CD4-positive, CD25-positive, alpha-beta regulatory T cell (primary cell): ENCODE results near the gene OVCH2. TPM values are rescaled to one million over a fixed set of nuclear protein-coding genes. Genes with fewer than 3 reads are reported as not detected.

Experiments used
- ATAC-seq, 2 donors: fragments of 150-1000 bp; cut with Tn5 transposase; one replicate each; pipeline ENCODE4 v1.10.0; 2021; ENCODE audit warnings: low read depth in 2 of 2, moderate number of reproducible peaks in 2 of 2, moderate library complexity in 1 of 2
- DNase-seq, 3 donors: peaks; one replicate each; pipeline versions ENCODE4 v3.0.0 to v3.0.0-alpha.2; 2012 to 2022; ENCODE audit warnings: mixed read lengths in 1 of 3
- H3K27ac ChIP-seq: one replicate; pipeline ENCODE4 v1.7.0; 2013; ENCODE audit warnings: mild to moderate bottlenecking, low read length; ENCODE audit not compliant: insufficient read depth, poor library complexity, severe bottlenecking
- H3K27me3 ChIP-seq: one replicate; pipeline ENCODE4 v1.7.0; 2013; ENCODE audit warnings: low read length; ENCODE audit not compliant: control insufficient read depth, insufficient read depth
- H3K36me3 ChIP-seq: one replicate; pipeline ENCODE4 v1.7.0; 2013; ENCODE audit warnings: mild to moderate bottlenecking, low read length, moderate library complexity; ENCODE audit not compliant: control insufficient read depth, insufficient read depth
- H3K4me1 ChIP-seq: 2 replicates; pipeline ENCODE4 v1.7.0; 2013; ENCODE audit warnings: mild to moderate bottlenecking, low read length; ENCODE audit not compliant: insufficient read depth, control insufficient read depth, poor library complexity, severe bottlenecking
- H3K4me3 ChIP-seq: one replicate; pipeline ENCODE4 v1.7.0; 2013; ENCODE audit warnings: low read depth, mild to moderate bottlenecking, low read length, moderate library complexity
- H3K9me3 ChIP-seq, 2 experiments: 1 replicate in 1 of 2; 2 replicates in 1 of 2; pipeline ENCODE4 v1.7.0; 2013; ENCODE audit warnings: low read length in 2 of 2, mild to moderate bottlenecking in 1 of 2, moderate library complexity in 1 of 2; ENCODE audit not compliant: control insufficient read depth in 2 of 2
- H3K27ac Mint-ChIP-seq, 3 donors: one replicate each; pipeline ENCODE4 v1.8.0; 2020 to 2022; ENCODE audit warnings: mild to moderate bottlenecking in 3 of 3, mixed read lengths in 3 of 3, moderate library complexity in 2 of 3
- H3K27me3 Mint-ChIP-seq: one replicate; pipeline ENCODE4 v1.8.0; 2022; ENCODE audit warnings: mild to moderate bottlenecking, mixed read lengths
- H3K36me3 Mint-ChIP-seq: one replicate; pipeline ENCODE4 v1.8.0; 2020; ENCODE audit warnings: mixed read lengths
- H3K4me1 Mint-ChIP-seq, 4 donors: one replicate each; pipeline ENCODE4 v1.8.0; 2020 to 2022; ENCODE audit warnings: mixed read lengths in 4 of 4, mild to moderate bottlenecking in 1 of 4
- H3K4me3 Mint-ChIP-seq, 4 donors: one replicate each; pipeline ENCODE4 v1.8.0; 2020 to 2022; ENCODE audit warnings: mild to moderate bottlenecking in 4 of 4, mixed read lengths in 4 of 4, moderate library complexity in 3 of 4
- H3K9me3 Mint-ChIP-seq, 7 donors: one replicate each; pipeline ENCODE4 v1.8.0; 2020 to 2022; ENCODE audit warnings: mixed read lengths in 7 of 7, mild to moderate bottlenecking in 3 of 7, moderate library complexity in 2 of 7
- polyA plus RNA-seq, 4 donors: library from polyadenylated mRNA; unstranded; fragments of 300-500 nt; fragmentation: Illumina TruSeq; gene quantifications; one replicate each; pipeline ENCODE4 v1.2.3, GENCODE V29; 2021
- total RNA-seq: library from RNA; stranded (reverse); gene quantifications from one replicate; pipeline ENCODE4 v1.2.3, GENCODE V29; 2022

The OVCH2 gene
- total and polyA plus RNA-seq, 5 donors from 2014 or later: not detected

- no peaks in the 10 kb centered on the region for H3K9me3 ChIP-seq
- no peak overlapping the region for H3K27ac ChIP-seq
- H3K4me3 ChIP-seq: no peak overlapping the region
- H3K27me3 Mint-ChIP-seq: no peaks in the 10 kb centered on the region
- no peak overlapping the region for H3K27ac Mint-ChIP-seq
- H3K27me3 ChIP-seq: no peaks in the 10 kb centered on the region
- H3K4me3 Mint-ChIP-seq: no peak overlapping the region
- H3K36me3 ChIP-seq: no peaks in the 10 kb centered on the region
- H3K36me3 Mint-ChIP-seq: peaks cover 16% of the 10 kb centered on the region
- H3K4me1 ChIP-seq: no peaks in the 10 kb centered on the region
- H3K4me1 Mint-ChIP-seq: no peaks in the 10 kb centered on the region
- DNase-seq (peak in 2 of 3 donors; percentile 7 to 55), ATAC-seq (no peak)
- H3K9me3 Mint-ChIP-seq: no peaks in the 10 kb centered on the region
These were observed 48.8 kb downstream of the OVCH2 start for GRCh38 chr11:7657306-7658025.

- Histone ChIP-seq H3K36me3 (no peaks in the 10 kb centered on the region), H3K27me3 (no peaks in the 10 kb centered on the region), H3K4me1 (no peaks in the 10 kb centered on the region), H3K9me3 (no peaks in the 10 kb centered on the region), H3K27ac (no peak overlapping the region), H3K4me3 (no peak overlapping the region)
- peaks cover 23% of the 10 kb centered on the region for H3K36me3 Mint-ChIP-seq
- no peaks in the 10 kb centered on the region for H3K4me1 Mint-ChIP-seq
- ATAC-seq: no peak
- no peak overlapping the region for H3K4me3 Mint-ChIP-seq
- H3K27me3 Mint-ChIP-seq: no peaks in the 10 kb centered on the region
- DNase-seq: no peak
- H3K27ac Mint-ChIP-seq: no peak overlapping the region
- H3K9me3 Mint-ChIP-seq: no peaks in the 10 kb centered on the region
These were observed 49.6 kb downstream of the OVCH2 start for GRCh38 chr11:7656704-7657103.

- peak overlapping the region in 1 of 3 donors; percentile 74 for H3K27ac Mint-ChIP-seq
- no peaks in the 10 kb centered on the region for H3K36me3 ChIP-seq
- H3K4me1 Mint-ChIP-seq: no peaks in the 10 kb centered on the region
- peaks cover 27% of the 10 kb centered on the region for H3K36me3 Mint-ChIP-seq
- H3K27ac ChIP-seq: no peak overlapping the region
- ATAC-seq: no peak
- no peak overlapping the region for H3K4me3 Mint-ChIP-seq
- no peaks in the 10 kb centered on the region for H3K4me1 ChIP-seq
- H3K9me3 ChIP-seq: no peaks in the 10 kb centered on the region
- DNase-seq: no peak
- H3K4me3 ChIP-seq: no peak overlapping the region
- H3K9me3 Mint-ChIP-seq: no peaks in the 10 kb centered on the region
- H3K27me3 Mint-ChIP-seq: no peaks in the 10 kb centered on the region
- no peaks in the 10 kb centered on the region for H3K27me3 ChIP-seq
These were observed 50.7 kb downstream of the OVCH2 start for GRCh38 chr11:7655253-7656217.

- Histone ChIP-seq H3K4me1 (no peaks in the 10 kb centered on the region), H3K4me3 (no peak overlapping the region), H3K36me3 (no peaks in the 10 kb centered on the region), H3K27ac (no peak overlapping the region), H3K9me3 (no peaks in the 10 kb centered on the region), H3K27me3 (no peaks in the 10 kb centered on the region)
- Mint-ChIP-seq H3K9me3 (no peaks in the 10 kb centered on the region), H3K4me3 (no peak overlapping the region), H3K27ac (no peak overlapping the region), H3K4me1 (no peaks in the 10 kb centered on the region), H3K36me3 (peaks cover 34% of the 10 kb centered on the region), H3K27me3 (no peaks in the 10 kb centered on the region)
- DNase-seq: no peak
- ATAC-seq: no peak
These were observed 52.0 kb downstream of the OVCH2 start for GRCh38 chr11:7654195-7654705.

- DNase-seq (no peak), ATAC-seq (no peak)
- H3K27ac Mint-ChIP-seq: no peak overlapping the region
- no peak overlapping the region for H3K4me3 ChIP-seq
- peaks cover 33% of the 10 kb centered on the region for H3K36me3 Mint-ChIP-seq
- no peaks in the 10 kb centered on the region for H3K27me3 Mint-ChIP-seq
- no peak overlapping the region for H3K4me3 Mint-ChIP-seq
- no peaks in the 10 kb centered on the region for H3K4me1 Mint-ChIP-seq
- H3K4me1 ChIP-seq: no peaks in the 10 kb centered on the region
- H3K9me3 Mint-ChIP-seq: no peaks in the 10 kb centered on the region
- H3K36me3 ChIP-seq: no peaks in the 10 kb centered on the region
- H3K9me3 ChIP-seq: no peaks in the 10 kb centered on the region
- H3K27ac ChIP-seq: no peak overlapping the region
- no peaks in the 10 kb centered on the region for H3K27me3 ChIP-seq
These were observed 54.6 kb downstream of the OVCH2 start for GRCh38 chr11:7651700-7652099.

GRCh38 chr11:7651140-7651551 lies 55.1 kb downstream of the OVCH2 start:
- Histone ChIP-seq H3K4me1 (no peaks in the 10 kb centered on the region), H3K36me3 (no peaks in the 10 kb centered on the region), H3K27me3 (no peaks in the 10 kb centered on the region), H3K27ac (no peak overlapping the region), H3K9me3 (no peaks in the 10 kb centered on the region), H3K4me3 (no peak overlapping the region)
- H3K36me3 Mint-ChIP-seq: peaks cover 33% of the 10 kb centered on the region
- no peaks in the 10 kb centered on the region for H3K27me3 Mint-ChIP-seq
- ATAC-seq: no peak
- no peak overlapping the region for H3K4me3 Mint-ChIP-seq
- H3K9me3 Mint-ChIP-seq: no peaks in the 10 kb centered on the region
- no peak for DNase-seq
- no peaks in the 10 kb centered on the region for H3K4me1 Mint-ChIP-seq
- no peak overlapping the region for H3K27ac Mint-ChIP-seq

GRCh38 chr11:7648264-7648663 lies 58.0 kb downstream of the OVCH2 start:
- Histone ChIP-seq H3K9me3 (no peaks in the 10 kb centered on the region), H3K36me3 (no peaks in the 10 kb centered on the region), H3K4me3 (no peak overlapping the region), H3K27me3 (no peaks in the 10 kb centered on the region), H3K4me1 (no peaks in the 10 kb centered on the region), H3K27ac (no peak overlapping the region)
- no peak for DNase-seq
- ATAC-seq: peak in 1 of 2 donors; percentile 24
- no peaks in the 10 kb centered on the region for H3K9me3 Mint-ChIP-seq
- H3K36me3 Mint-ChIP-seq: peaks cover 31% of the 10 kb centered on the region
- H3K4me1 Mint-ChIP-seq: no peaks in the 10 kb centered on the region
- H3K4me3 Mint-ChIP-seq: no peak overlapping the region
- no peak overlapping the region for H3K27ac Mint-ChIP-seq
- no peaks in the 10 kb centered on the region for H3K27me3 Mint-ChIP-seq
